ENCODE measurements around the gene ADAMTS8. TPM values are rescaled to one million over a fixed set of nuclear protein-coding genes. Genes with fewer than 3 reads are reported as not detected.

Gene ADAMTS8
- polyA plus RNA-seq, 1 of the 3 experiments (the other 2 are of a cell fraction): not detected

GRCh38 chr11:130383344-130384211 is 44.8 kb downstream of the ADAMTS8 start:
- no peak for TF ChIP-seq USF2 (IDR thresholded peaks at IDR 0.05; ENCODE audit: borderline replicate concordance, low read depth, low read length)
- TF ChIP-seq EP300 (IDR thresholded peaks at IDR 0.05; ENCODE audit: borderline replicate concordance in 1 of 2, low read depth in 1 of 2, low read length in 1 of 2): peak in 1 of 2 experiments; percentile 38; a peak in 1 of 4 replicates
- 0 out of 2 replicates have a peak, but pooled peaks have one; percentile 31 for TF ChIP-seq PBX3 (IDR thresholded peaks at IDR 0.05)
- TF ChIP-seq RCOR1 (IDR thresholded peaks at IDR 0.05; ENCODE audit: low read length): no peak
- TF ChIP-seq MEF2A (IDR thresholded peaks at IDR 0.05; ENCODE audit: borderline replicate concordance, low read depth): 0 out of 2 replicates have a peak, but pooled peaks have one; percentile 10
- peak; percentile 62 for TF ChIP-seq NFIC (IDR thresholded peaks at IDR 0.05; ENCODE audit: borderline replicate concordance)
- TF ChIP-seq SIN3A (IDR thresholded peaks at IDR 0.05; ENCODE audit: borderline replicate concordance, low read depth, low read length): no peak
- TF ChIP-seq MAX (IDR thresholded peaks at IDR 0.05; ENCODE audit: low read depth): no peak
- TF ChIP-seq TAF1 (IDR thresholded peaks at IDR 0.05; ENCODE audit: borderline replicate concordance, low read depth, low read length): no peak
- peak; percentile 73; the same call in 1 of the 2 replicates for TF ChIP-seq TEAD4 (IDR thresholded peaks at IDR 0.05; ENCODE audit: borderline replicate concordance, insufficient read depth)
- peak; percentile 32; the same call in 1 of the 2 replicates for TF ChIP-seq FOSL2 (IDR thresholded peaks at IDR 0.05; ENCODE audit: borderline replicate concordance, low read depth)
- TF ChIP-seq CTCF (IDR thresholded peaks at IDR 0.05): no peak
- TF ChIP-seq FOXJ3 (CRISPR knock-in tag; IDR thresholded peaks at IDR 0.05): no peak
- peak; percentile 29; the same call in 1 of the 2 replicates for TF ChIP-seq JUND (IDR thresholded peaks at IDR 0.05)
- peak; percentile 41; the same call in 1 of the 2 replicates for TF ChIP-seq POLR2AphosphoS5 (IDR thresholded peaks at IDR 0.05; ENCODE audit: low read depth, low read length)
- TF ChIP-seq RXRA (IDR thresholded peaks at IDR 0.05; ENCODE audit: borderline replicate concordance, low read depth): 0 out of 2 replicates have a peak, but pooled peaks have one; percentile 15
- TF ChIP-seq TCF12 (IDR thresholded peaks at IDR 0.05): peak; percentile 78
- H3K27me3 ChIP-seq (ENCODE audit: insufficient read depth): no peaks in the 10 kb centered on the region
- ChIA-PET CTCF (interaction anchor here (0.5 to 1.6 kb wide), 3 partner anchors 15 to 511 kb away, joined by 3 to 4 read pairs (median 3); no protein-coding TSS in a partner anchor), POLR2A (no interaction called here)
- no peaks in the 10 kb centered on the region for H3K36me3 ChIP-seq (replicated peaks in 1 of 2; ENCODE audit: control insufficient read depth in 1 of 2, insufficient read depth in 2 of 2, low read length in 1 of 2)
- no peak overlapping the region for H2AFZ ChIP-seq (ENCODE audit: low read depth)
- no peak overlapping the region for H3K9ac ChIP-seq
- no peaks in the 10 kb centered on the region for H3K9me3 ChIP-seq
- H3K27ac ChIP-seq (ENCODE audit: low read depth in 2 of 2, low read length in 1 of 2): no peak overlapping the region
- H3F3A ChIP-seq (replicated peaks; ENCODE audit: insufficient read depth): no peaks in the 10 kb centered on the region
- no peaks in the 10 kb centered on the region for H3K4me1 ChIP-seq (ENCODE audit: control insufficient read depth in 1 of 2, insufficient read depth in 2 of 2, low read depth in 1 of 2, low read length in 1 of 2)
- WGBS (ENCODE audit: low lambda C conversion rate): 58% methylated on average over 9 of the region's 10 CpGs
- no peaks in the 10 kb centered on the region for H3K9me2 ChIP-seq
- H3K4me3 ChIP-seq (ENCODE audit: low read depth in 2 of 2, low read length in 1 of 2): no peak overlapping the region
- no peak overlapping the region for H3K4me2 ChIP-seq
- H4K20me1 ChIP-seq (ENCODE audit: insufficient read depth): no peaks in the 10 kb centered on the region
- no peaks in the 10 kb centered on the region for H3K79me2 ChIP-seq (ENCODE audit: insufficient read depth)
- DNase-seq: no peak
